Endodermal cell (in vitro differentiated cells): ENCODE results near the gene SLFN11. TPM values are rescaled to one million over a fixed set of nuclear protein-coding genes. Genes with fewer than 3 reads are reported as not detected.

Experiments used
- DNase-seq: peaks from one replicate; pipeline ENCODE4 v3.0.0-alpha.2; 2017
- H3K27ac ChIP-seq: 2 replicates; pipeline ENCODE4 v1.5.1; 2013; ENCODE audit warnings: mild to moderate bottlenecking, low read depth, low read length, moderate library complexity
- H3K27me3 ChIP-seq: 2 replicates; pipeline ENCODE4 v1.6.1; 2013; ENCODE audit warnings: mild to moderate bottlenecking, low read length, moderate library complexity; ENCODE audit not compliant: insufficient read depth, control insufficient read depth, poor library complexity, severe bottlenecking
- H3K36me3 ChIP-seq: 2 replicates; pipeline ENCODE4 v1.7.0; 2013; ENCODE audit warnings: mild to moderate bottlenecking, low read length, moderate library complexity; ENCODE audit not compliant: control insufficient read depth, insufficient read depth
- H3K4me1 ChIP-seq: one replicate; pipeline ENCODE4 v1.7.0; 2013; ENCODE audit warnings: low read length; ENCODE audit not compliant: control insufficient read depth, insufficient read depth
- H3K4me3 ChIP-seq: 2 replicates; pipeline ENCODE4 v1.5.1; 2013; ENCODE audit warnings: mild to moderate bottlenecking, low read length, moderate library complexity
- H3K9ac ChIP-seq: 2 replicates; pipeline ENCODE4 v1.6.1; 2013; ENCODE audit warnings: mild to moderate bottlenecking, low read length, moderate library complexity; ENCODE audit not compliant: poor library complexity, severe bottlenecking; ENCODE audit errors: extremely low read depth
- H3K9me3 ChIP-seq: 2 replicates; pipeline ENCODE4 v1.6.1; 2013; ENCODE audit warnings: mild to moderate bottlenecking, low read length, moderate library complexity; ENCODE audit not compliant: control insufficient read depth
- H3K27ac Mint-ChIP-seq: 2 replicates; pipeline ENCODE4 v1.8.0; 2020; ENCODE audit warnings: mixed read lengths
- H3K27me3 Mint-ChIP-seq: 2 replicates; pipeline ENCODE4 v1.8.0; 2021; ENCODE audit warnings: mild to moderate bottlenecking, mixed read lengths; ENCODE audit not compliant: insufficient read depth
- H3K36me3 Mint-ChIP-seq: 2 replicates; pipeline ENCODE4 v1.8.0; 2020; ENCODE audit warnings: low read depth, mixed read lengths
- H3K4me1 Mint-ChIP-seq: 2 replicates; pipeline ENCODE4 v1.8.0; 2020; ENCODE audit warnings: mixed read lengths
- H3K4me3 Mint-ChIP-seq: 2 replicates; pipeline ENCODE4 v1.8.0; 2020; ENCODE audit warnings: mild to moderate bottlenecking, moderate library complexity, mixed read lengths
- H3K9me3 Mint-ChIP-seq: 2 replicates; pipeline ENCODE4 v1.8.0; 2020; ENCODE audit warnings: mild to moderate bottlenecking, mixed read lengths
- WGBS, 2 experiments: methylation state at CpG; one replicate each; pipeline versions ENCODE4 v1.1.5 to v1.1.7; 2013; ENCODE audit warnings: missing lambda C conversion rate in 2 of 2, mixed read lengths in 1 of 2; ENCODE audit not compliant: insufficient coverage in 1 of 2, insufficient read length in 1 of 2; 5-methylcytosine and 5-hydroxymethylcytosine counted together
- total RNA-seq, 2 donors: library from RNA; stranded (reverse); fragmentation: NEBNext Ultra II Directional in 1 of 2; extraction: Animal tissue kit (Norgen Biotek cat#: 25700) in 1 of 2; gene quantifications; 2 replicates in 1 of 2; 3 replicates in 1 of 2; pipeline ENCODE4 v1.2.1, GENCODE V29; 2021
- TF ChIP-seq, protein P1 (sequence below): fragments of 200-600 bp; sonication (generic); conservative IDR thresholded peaks from 2 replicates; pipeline ENCODE4 v1.5.0; 2021; ENCODE audit warnings: antibody characterized with exemption, mild to moderate bottlenecking

SLFN11 gene
- total RNA-seq, 2 donors from 2014 or later, result 0.31 to 0.71 TPM

DNA sequence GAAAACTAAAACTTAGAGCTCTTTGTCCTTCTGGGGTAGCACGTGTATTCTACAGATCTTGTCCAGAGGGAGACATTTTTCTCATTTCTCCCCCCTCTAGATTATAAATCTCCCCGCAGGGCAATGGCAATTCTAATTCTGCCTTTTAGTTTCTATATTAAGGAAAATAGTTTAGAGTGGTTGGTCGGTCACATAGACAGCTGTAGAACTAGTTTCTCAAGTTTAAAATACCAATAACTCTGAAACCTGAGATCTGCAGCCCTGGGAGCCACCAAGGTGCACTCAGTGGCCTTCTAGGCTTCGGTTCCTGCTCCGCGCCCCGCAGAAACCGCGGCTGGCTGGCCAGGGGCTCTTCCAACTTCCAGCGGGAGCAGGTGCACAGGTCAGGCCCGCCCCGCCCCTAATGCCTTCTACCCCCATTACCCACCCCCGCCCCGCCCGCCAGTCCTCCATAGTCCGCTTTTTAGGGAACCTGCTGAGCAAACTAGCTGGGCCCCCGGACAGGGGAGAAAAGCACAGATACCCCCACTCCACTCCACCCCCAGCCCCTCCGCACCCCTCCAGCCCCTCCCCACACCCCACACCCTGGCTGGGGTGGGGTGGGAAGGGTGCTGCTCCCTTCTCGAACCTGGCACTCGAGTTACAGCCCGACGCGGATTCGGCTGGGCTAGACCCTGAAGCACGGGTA lies 431 bp downstream of the SLFN11 start:
- Histone ChIP-seq H3K27ac (no peak overlapping the region), H3K4me1 (peaks cover 5% of the 10 kb centered on the region), H3K27me3 (peaks cover 95% of the 10 kb centered on the region), H3K36me3 (no peaks in the 10 kb centered on the region), H3K4me3 (peak overlapping the region; percentile 77), H3K9ac (no peak overlapping the region), H3K9me3 (no peaks in the 10 kb centered on the region)
- TF ChIP-seq, protein P1, sequence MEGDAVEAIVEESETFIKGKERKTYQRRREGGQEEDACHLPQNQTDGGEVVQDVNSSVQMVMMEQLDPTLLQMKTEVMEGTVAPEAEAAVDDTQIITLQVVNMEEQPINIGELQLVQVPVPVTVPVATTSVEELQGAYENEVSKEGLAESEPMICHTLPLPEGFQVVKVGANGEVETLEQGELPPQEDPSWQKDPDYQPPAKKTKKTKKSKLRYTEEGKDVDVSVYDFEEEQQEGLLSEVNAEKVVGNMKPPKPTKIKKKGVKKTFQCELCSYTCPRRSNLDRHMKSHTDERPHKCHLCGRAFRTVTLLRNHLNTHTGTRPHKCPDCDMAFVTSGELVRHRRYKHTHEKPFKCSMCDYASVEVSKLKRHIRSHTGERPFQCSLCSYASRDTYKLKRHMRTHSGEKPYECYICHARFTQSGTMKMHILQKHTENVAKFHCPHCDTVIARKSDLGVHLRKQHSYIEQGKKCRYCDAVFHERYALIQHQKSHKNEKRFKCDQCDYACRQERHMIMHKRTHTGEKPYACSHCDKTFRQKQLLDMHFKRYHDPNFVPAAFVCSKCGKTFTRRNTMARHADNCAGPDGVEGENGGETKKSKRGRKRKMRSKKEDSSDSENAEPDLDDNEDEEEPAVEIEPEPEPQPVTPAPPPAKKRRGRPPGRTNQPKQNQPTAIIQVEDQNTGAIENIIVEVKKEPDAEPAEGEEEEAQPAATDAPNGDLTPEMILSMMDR, result no peak
- peaks cover 7% of the 10 kb centered on the region for H3K9me3 Mint-ChIP-seq
- no peak overlapping the region for H3K27ac Mint-ChIP-seq
- H3K36me3 Mint-ChIP-seq, result no peaks in the 10 kb centered on the region
- H3K4me3 Mint-ChIP-seq, result peak overlapping the region; percentile 64
- WGBS, 2 experiments, result 0 to 6% methylated on average over 1 to 16 of the region's 25 CpGs
- peaks cover 10% of the 10 kb centered on the region for H3K4me1 Mint-ChIP-seq
- DNase-seq, result peak; percentile 57
- peaks cover 79% of the 10 kb centered on the region for H3K27me3 Mint-ChIP-seq

- H3K4me3 ChIP-seq, result no peak overlapping the region
- DNase-seq, result no peak
- H3K4me3 Mint-ChIP-seq, result no peak overlapping the region
- TF ChIP-seq, protein P1, result no peak
- H3K27ac Mint-ChIP-seq, result no peak overlapping the region
- 79 to 100% methylated on average over 1 to 3 of the region's 3 CpGs for WGBS, 2 experiments
- H3K27me3 ChIP-seq, result peaks cover 95% of the 10 kb centered on the region
- H3K4me1 Mint-ChIP-seq, result peaks cover 10% of the 10 kb centered on the region
- no peak overlapping the region for H3K9ac ChIP-seq
- peaks cover 72% of the 10 kb centered on the region for H3K27me3 Mint-ChIP-seq
- H3K27ac ChIP-seq, result no peak overlapping the region
- peaks cover 5% of the 10 kb centered on the region for H3K4me1 ChIP-seq
- no peaks in the 10 kb centered on the region for H3K9me3 ChIP-seq
- no peaks in the 10 kb centered on the region for H3K36me3 ChIP-seq
- no peaks in the 10 kb centered on the region for H3K36me3 Mint-ChIP-seq
- H3K9me3 Mint-ChIP-seq, result peaks cover 7% of the 10 kb centered on the region
These were observed 1.5 kb downstream of the SLFN11 start for GRCh38 chr17:35371934-35372333.

- no peak overlapping the region for H3K27ac Mint-ChIP-seq
- DNase-seq, result no peak
- H3K4me3 Mint-ChIP-seq, result no peak overlapping the region
- peaks cover 76% of the 10 kb centered on the region for H3K27me3 ChIP-seq
- TF ChIP-seq, protein P1, result no peak
- H3K36me3 ChIP-seq, result no peaks in the 10 kb centered on the region
- no peaks in the 10 kb centered on the region for H3K4me1 Mint-ChIP-seq
- no peaks in the 10 kb centered on the region for H3K4me1 ChIP-seq
- H3K9ac ChIP-seq, result no peak overlapping the region
- H3K9me3 Mint-ChIP-seq, result peaks cover 7% of the 10 kb centered on the region
- WGBS, 2 experiments, result 79 to 80% methylated on average over 2 to 4 of the region's 4 CpGs
- H3K27ac ChIP-seq, result no peak overlapping the region
- no peak overlapping the region for H3K4me3 ChIP-seq
- H3K36me3 Mint-ChIP-seq, result no peaks in the 10 kb centered on the region
- H3K27me3 Mint-ChIP-seq, result peaks cover 65% of the 10 kb centered on the region
- H3K9me3 ChIP-seq, result no peaks in the 10 kb centered on the region
These were observed 5.2 kb downstream of the SLFN11 start for GRCh38 chr17:35368081-35368830.
